NCI-H2196 (cell line): Measurements from ENCODE around the gene CACNA1G.
A peak's percentile ranks its signal among the peaks of the same experiment; 100 is the strongest.

Experiments used
- DNase-seq: peaks from one replicate; lab custom pipeline; 2025; ENCODE audit not compliant: unreplicated experiment; lab: John Stamatoyannopoulos, UW

CACNA1G gene

DNA sequence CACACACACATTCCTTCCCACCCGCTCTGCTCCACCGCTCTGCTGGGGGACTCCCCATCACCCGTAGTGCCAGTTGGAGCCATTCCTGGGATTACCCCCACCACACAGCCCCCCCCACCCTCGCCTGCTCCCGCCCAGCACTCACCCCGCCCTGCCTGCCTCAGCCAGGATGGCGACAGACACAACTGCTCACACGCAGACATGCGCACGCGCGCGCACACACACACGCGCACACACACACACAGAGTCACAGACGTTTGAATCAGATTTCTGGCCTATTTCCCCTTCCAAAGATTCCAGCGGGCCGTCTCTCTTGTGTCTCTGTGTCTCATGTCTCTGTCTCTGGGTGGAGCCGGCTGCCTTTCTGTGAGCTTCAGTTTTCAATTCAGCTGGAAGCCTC, 4.4 kb downstream of the CACNA1G start:
- no peak for DNase-seq

DNA sequence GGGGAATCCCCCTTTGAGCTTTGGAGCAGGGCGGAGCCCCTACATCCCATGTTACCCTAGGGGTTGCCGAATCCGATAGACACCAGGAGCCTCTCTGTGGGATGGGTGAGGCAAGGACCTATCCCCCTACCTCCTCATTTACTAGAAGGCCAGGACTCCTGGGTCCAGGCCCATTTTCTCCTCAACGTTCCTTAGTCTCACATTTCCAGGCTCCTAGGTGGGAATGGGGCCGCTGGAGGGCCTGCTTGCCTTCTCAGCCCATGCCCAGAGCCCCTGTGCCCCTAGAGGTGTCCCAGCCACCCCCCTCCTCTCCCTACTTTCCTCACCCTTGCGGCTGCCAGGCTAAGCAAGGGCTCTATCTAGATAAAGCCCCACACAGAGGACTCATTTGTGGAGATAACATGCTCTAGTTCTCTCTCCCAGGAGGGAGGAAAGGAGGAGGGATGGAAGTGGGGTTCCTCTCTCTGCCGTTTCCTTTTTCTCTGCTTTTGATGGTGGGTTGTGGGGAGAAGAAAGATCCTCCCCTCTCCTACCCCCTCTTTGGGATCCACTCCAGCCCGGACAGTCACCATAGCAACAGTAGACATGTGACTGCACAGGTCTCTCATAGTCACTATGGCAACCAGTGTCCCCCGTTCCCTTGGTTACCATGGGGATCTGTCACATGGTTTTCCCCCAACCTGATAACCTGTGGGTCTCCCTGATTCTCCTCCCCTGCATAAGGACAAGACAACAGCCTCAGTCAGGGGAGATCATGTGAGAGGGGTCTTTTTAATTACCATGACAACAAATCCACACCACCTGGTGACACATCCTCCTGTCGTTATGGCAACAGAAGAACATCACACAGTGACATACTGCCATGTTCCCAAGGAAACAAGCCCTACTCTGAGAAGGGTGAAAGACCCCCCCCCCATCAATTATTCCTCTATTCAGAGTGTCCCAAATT, 5.2 kb downstream of the CACNA1G start:
- DNase-seq: peak; percentile 70

DNA sequence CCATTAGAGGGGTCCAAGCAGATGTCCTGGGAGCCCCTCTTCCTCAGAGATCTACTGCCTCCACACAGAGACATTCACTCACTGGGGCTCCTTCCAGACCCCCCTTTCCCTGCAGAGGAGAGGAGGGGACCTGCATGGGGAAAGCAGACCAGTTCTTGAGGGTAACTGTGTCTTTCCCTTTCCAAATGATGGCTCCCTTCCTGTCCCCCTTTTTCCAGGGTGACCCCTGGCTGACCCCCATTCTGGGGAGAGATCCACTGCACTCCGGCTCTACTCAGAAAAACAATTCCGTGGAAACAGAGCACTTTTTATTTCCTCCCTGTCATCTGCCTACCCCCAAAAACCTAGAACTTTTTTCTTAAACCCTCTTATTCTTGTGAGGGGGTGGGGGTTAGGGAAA, 6.4 kb downstream of the CACNA1G start:
- no peak for DNase-seq

DNA sequence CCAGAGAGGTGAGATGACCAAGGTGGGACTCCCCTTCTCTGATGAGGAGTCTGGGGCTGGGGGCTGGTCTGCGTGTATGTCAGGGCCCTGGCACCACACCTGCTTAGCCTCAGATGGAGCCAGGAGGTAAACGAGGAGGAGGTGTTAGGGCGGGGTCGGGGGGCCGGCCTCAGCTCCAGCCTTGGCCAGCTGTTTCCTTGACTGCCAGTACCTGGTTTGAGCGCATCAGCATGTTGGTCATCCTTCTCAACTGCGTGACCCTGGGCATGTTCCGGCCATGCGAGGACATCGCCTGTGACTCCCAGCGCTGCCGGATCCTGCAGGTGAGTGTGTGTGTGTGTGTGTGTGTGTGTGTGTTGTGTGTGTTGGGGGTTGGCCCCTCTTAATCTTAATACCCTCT, 8.1 kb downstream of the CACNA1G start:
- DNase-seq: no peak

DNA sequence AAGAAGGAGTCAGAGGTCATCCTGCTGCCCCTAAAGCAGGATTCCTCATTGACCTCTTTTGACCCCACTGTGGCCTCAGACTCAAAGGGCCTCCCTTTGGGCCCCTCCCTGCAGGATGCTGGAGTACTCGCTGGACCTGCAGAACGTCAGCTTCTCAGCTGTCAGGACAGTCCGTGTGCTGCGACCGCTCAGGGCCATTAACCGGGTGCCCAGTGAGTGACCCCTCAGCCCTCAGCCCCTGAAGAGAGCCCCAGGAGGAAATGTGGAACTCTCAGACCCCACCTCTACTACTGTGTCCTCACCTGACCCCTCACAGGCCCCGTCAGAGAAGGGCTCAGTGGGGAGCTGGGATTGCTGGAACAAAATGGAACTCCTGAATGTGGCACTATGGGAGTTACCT, 9.1 kb downstream of the CACNA1G start:
- no peak for DNase-seq

DNA sequence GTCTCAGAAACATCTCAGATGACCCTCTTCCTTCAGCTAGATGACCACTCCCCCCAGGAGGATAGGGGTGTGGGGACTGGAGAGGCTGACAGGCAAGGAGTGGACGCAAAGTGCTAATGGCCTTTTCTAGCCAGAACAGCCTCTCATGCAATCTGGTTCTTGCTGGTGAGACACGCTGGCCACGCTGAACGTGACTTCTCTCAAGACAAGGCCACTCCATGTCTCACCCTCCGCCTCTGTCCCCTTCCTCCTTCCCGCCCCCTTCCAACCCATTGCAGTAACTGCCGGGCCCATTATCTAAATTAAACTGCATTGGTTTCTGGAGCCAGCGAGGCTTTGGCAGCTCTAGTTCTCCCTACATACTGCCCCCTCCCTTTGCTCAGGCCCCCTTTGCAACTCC, 9.5 kb downstream of the CACNA1G start:
- no peak for DNase-seq

DNA sequence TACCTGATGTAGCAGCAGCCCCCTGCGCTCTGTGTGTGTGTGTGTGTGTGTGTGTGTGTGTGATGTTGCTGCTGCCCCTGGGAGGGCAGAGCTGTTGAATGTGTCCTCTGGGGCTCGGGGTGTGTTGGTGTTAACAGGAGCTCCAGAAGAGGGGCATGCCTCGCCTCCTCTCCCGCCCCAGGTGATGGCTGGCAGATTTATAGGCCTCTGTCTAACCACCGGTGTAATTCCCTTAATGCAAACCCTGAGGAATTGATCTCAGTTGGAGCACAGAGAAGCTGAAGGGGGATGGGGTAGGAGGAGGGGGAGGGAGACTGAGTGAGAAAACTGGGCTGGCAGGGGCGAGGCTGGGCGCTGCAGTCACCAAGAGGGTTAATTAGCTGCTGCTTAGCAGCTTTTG, 10.0 kb downstream of the CACNA1G start:
- DNase-seq: no peak

DNA sequence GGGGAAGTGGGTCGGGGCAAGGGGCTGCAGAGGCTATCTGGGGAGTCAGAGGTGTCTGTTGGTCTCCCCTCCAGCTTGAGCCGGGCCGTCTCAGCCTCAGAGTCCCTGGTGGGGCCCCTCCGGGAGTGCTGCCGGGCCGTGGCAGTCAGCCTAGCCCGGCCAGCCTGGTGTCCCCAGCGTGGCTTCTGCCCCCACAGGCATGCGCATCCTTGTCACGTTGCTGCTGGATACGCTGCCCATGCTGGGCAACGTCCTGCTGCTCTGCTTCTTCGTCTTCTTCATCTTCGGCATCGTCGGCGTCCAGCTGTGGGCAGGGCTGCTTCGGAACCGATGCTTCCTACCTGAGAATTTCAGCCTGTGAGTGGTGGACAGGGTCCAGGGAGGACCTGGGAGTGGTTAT, 11.2 kb downstream of the CACNA1G start:
- DNase-seq: no peak

DNA sequence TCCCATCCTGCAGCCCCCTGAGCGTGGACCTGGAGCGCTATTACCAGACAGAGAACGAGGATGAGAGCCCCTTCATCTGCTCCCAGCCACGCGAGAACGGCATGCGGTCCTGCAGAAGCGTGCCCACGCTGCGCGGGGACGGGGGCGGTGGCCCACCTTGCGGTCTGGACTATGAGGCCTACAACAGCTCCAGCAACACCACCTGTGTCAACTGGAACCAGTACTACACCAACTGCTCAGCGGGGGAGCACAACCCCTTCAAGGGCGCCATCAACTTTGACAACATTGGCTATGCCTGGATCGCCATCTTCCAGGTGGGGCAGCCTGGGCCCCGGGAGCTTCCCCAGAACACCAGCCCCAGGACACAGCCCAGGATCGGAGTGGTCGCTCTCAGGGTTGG, 12.0 kb downstream of the CACNA1G start:
- no peak for DNase-seq

DNA sequence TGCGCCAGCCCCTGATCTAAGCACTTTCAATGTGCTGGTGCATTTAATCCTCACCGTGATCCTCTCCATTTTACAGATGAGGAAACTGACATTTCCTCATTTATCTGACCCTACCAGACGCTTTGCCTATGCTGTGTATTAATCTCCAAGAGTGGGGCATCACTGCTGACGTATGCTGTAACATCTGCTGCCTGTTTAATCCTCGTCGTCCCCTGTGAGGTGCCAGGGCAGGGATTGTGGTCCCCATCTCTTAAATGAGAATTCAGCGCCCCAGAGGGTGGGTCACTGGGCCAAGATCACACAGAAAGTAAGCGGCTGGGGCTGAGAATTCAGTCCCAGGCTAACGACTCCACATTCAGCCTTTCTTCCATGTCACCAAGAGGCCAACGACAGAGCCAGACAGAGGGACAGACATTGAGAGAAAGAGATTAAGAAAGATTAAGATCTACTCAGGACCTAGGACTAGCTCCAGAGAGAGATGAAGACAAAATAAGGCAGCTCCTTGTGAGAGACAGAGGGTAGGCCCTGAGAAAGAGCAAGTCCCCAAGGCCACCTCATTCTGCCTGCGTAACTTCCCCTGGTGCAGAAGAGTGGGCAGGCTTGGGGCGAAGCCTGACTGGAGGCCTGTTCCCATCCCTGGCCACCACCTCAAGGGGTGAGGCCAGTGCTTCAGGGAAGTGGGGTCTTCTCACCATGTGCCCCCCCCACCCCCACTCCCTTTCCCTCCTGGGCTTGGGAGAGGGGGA, 13.5 kb downstream of the CACNA1G start:
- no peak for DNase-seq

DNA sequence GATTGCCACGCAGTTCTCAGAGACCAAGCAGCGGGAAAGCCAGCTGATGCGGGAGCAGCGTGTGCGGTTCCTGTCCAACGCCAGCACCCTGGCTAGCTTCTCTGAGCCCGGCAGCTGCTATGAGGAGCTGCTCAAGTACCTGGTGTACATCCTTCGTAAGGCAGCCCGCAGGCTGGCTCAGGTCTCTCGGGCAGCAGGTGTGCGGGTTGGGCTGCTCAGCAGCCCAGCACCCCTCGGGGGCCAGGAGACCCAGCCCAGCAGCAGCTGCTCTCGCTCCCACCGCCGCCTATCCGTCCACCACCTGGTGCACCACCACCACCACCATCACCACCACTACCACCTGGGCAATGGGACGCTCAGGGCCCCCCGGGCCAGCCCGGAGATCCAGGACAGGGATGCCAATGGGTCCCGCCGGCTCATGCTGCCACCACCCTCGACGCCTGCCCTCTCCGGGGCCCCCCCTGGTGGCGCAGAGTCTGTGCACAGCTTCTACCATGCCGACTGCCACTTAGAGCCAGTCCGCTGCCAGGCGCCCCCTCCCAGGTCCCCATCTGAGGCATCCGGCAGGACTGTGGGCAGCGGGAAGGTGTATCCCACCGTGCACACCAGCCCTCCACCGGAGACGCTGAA, 15.2 kb downstream of the CACNA1G start:
- DNase-seq: no peak

DNA sequence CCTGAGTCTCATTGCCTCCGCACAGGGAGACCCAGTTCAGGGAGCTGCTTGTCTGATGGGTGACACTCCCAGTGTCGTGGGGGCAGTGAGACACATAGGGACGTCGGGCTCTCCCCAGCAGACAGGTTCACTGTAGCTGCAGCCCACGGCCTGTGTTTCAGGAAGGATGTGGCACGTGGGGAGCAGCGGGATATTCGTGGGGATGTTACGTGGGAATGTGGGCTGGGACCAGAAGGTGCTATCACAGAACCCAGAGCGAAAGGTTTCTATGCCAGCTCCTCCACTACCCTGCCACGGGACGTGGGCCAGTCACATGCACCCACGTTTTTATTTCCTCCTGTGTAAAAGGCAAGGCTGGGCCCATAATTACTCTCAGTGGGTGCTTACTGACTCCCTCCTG, 16.3 kb downstream of the CACNA1G start:
- DNase-seq: no peak

DNA sequence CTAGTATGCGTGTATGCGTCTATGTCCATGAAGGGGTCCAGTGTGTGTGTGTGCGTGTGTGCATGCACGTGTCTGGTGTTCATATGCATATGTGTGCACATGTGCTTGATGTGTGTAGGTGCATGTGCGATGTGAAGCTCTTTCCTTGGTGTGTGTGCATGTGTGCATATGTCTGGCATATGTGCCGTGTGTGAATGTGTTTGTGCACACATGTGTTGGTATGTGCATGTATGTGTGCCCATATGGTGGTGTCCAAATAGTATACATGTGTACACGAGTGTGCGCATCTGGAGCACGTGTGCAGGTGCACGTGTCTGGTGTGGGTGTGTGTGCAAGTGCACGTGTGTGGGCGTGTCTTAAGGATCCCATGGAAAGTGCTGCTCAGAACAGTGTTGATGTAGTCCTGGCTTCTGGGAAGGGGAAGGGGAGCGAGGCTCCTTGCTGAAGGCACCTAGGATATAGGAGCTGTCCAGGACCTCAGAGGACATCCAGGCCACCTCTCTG, 17.0 kb downstream of the CACNA1G start:
- DNase-seq: no peak

DNA sequence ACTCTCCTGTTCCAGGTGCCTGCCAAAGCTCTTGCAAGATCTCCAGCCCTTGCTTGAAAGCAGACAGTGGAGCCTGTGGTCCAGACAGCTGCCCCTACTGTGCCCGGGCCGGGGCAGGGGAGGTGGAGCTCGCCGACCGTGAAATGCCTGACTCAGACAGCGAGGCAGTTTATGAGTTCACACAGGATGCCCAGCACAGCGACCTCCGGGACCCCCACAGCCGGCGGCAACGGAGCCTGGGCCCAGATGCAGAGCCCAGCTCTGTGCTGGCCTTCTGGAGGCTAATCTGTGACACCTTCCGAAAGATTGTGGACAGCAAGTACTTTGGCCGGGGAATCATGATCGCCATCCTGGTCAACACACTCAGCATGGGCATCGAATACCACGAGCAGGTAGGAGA, 17.7 kb downstream of the CACNA1G start:
- DNase-seq: no peak

DNA sequence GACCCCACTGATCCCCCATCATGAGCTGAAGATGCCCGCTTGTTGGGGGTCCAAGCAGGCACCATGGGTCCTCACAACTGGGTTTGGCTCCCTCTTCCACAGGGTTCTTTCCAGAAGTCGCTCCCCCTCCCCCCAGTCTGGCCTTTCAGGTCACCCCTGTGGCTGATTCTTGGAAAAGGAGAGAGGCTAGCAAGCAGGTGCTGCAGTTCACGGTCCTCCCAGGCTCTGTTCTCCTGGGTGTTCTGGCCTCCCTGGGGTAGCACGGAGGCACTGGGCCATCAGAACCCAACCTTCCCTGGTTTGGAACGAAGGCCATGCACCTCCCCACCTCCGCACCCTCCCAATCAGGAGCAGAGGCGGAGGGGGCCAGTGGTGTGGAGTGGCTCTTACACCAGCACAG, 18.9 kb downstream of the CACNA1G start:
- no peak for DNase-seq

DNA sequence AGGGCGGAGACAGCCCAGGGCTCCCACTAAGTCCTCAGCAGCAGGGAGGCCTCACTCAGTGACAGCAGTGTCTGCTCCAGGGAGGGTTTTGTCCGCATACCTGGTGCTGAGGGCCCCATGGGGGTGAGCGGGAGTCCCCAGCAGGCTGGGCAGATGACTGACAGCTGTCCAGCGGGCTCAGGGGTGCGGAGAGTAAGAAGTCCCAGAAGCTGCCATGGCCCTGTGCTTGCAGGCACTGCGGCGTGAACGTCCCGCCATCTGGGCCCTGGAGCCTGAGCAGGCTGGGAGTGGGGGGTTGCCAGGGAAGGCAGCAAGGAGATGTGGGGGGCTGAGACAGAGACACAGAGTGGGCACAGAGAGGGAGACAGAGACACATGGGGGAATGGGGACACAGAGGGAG, 20.1 kb downstream of the CACNA1G start:
- no peak for DNase-seq

DNA sequence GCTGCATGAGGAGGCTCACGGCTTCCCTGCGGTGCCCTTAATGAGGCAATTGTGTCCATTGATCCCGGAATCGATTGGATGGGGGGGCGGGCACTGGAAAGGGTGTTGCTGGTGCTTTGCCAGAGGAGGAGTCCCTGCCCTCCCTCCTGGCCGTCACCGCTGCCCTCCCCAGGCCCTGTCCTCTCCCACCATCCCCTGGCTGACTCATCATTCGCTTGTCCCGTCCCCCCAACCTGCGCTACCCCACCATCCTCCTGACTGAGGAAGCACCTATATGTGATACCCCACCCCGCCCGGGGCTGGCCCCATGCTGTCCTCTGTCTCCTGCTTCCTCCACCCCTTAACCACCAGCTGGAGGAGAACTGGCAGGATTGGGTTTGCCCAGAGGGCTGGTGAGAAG, 20.8 kb downstream of the CACNA1G start:
- DNase-seq: no peak

DNA sequence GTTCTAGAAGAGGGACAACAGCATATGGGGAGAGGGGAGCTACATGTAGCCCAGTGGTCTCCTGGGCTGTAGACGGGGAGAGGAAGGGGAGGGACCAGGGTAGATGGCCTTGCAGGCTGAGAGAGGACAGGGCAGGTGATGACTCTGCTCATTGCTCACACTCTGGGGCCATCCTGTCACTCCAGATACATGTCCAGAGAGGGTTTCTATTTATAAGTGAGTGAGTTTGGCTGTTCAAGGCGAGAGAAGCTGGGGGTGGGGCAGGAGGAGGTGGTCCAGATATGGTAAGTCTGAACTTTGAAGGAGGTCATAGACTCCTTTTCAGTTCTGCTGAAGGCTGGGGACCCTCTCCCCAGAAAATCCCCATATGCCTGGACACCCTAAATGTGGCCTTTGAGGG, 22.2 kb downstream of the CACNA1G start:
- no peak for DNase-seq

DNA sequence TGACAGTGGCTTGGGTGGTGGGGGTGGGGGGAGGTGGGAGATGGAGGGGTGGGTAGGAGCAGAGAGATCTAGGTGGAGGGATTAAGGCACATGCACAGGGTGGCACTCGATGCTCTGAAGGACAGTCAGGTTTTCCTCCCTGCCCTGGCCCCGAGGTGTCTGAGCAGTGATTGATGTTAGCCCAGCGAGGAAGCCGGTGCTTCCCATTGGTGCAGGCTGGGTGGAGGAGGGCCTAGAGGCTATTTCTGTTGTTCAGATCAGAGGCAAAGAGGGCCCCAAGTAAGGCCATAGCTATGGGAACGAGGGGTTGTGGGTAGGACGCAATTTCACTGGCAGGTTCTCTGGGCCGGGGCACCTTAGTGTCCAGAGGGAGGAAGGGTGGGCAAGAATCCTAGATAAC, 23.1 kb downstream of the CACNA1G start:
- DNase-seq: no peak

DNA sequence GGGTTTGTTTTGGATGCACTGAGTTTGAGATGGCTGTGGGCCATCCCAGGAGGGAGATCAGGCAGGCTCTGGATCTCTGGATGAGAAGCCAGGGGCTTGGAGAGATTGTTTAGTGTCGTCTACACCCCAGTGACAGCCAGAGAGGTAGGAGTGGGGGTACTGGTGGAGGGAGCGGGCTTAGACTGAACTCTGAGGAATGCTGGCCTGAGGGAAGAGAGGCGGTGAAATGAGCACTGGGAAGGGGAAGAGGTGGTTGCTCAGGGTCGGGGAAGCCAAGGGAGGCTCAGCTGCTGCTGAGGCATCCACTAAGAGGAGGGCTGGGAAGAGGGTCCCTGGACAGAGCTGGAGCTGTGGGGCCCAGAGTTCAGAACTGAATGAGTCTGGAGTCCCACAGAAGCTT, 23.6 kb downstream of the CACNA1G start:
- no peak for DNase-seq

DNA sequence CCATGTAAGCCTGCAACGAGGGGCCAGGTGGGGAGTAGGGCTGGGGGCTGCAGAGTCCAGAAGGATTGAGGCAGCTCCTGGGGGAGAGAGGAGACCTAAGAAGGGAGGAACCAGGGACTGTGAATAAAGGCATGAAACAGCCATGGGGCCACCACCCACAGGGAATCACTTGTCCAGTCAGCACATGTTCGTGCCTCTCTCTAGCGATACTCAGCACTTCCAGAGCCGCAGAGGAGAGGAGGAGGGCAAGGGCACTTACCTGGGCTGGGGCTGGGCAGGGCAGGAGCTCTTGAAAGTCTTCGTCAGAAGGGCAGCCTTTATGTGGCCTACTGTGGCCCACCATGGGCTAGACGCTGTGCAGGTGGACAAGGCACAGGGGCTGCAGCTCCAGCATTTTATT, 24.2 kb downstream of the CACNA1G start:
- no peak for DNase-seq

DNA sequence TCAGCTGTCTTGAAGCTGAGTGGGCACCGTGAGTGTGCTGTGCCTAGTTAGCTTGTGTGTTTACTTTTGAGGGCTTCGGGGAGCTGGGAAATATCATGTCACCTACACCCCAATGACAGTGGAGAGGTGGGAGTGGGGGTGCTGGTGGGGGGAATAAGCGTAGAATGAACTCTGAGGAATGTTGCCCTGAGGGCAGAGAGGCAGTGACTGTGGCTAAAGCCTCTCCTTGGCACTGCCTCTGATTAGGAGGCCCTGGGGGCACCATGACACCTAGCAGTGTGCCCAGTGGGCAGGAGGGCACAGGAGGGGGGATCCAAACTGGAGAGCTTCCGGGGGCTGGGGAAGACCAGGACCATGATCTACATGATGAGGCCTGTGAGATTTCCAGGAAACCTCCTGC, 24.8 kb downstream of the CACNA1G start:
- no peak for DNase-seq
